ENCODE measurements around the gene OBSCN. TPM values are rescaled to one million over a fixed set of nuclear protein-coding genes. Genes with fewer than 3 reads are reported as not detected.

OBSCN gene
- total and polyA plus RNA-seq, 2 of the 13 experiments (the other 11 are each of a cell fraction or from before 2014, with no cell fraction given) = 0.20 TPM

GRCh38 chr1:228423404-228424053 lies 215.7 kb downstream of the OBSCN start (continued):
- TF ChIP-seq HNF4G (IDR thresholded peaks at IDR 0.05; ENCODE audit: borderline replicate concordance, low read depth, low read length) (peak; percentile 69), HNF4G (CRISPR knock-in tag; IDR thresholded peaks at IDR 0.05; ENCODE audit: borderline replicate concordance, low read depth) (no peak), POLR2G (IDR thresholded peaks at IDR 0.05; ENCODE audit: low read depth, low read length) (no peak), NRL (CRISPR knock-in tag; IDR thresholded peaks at IDR 0.05; ENCODE audit: borderline replicate concordance) (no peak), HOXA3 (CRISPR knock-in tag; IDR thresholded peaks at IDR 0.05) (peak; percentile 70), ZNF431 (CRISPR knock-in tag; IDR thresholded peaks at IDR 0.05; ENCODE audit: borderline replicate concordance, low read depth) (no peak), FOXO1 (CRISPR knock-in tag; IDR thresholded peaks at IDR 0.05) (no peak), ARID3A (IDR thresholded peaks at IDR 0.05; ENCODE audit: low read depth, low read length) (0 out of 2 replicates have a peak, but pooled peaks have one; percentile 13), ATF6 (CRISPR knock-in tag; conservative IDR thresholded peaks at IDR 0.05) (no peak), ZNF343 (CRISPR knock-in tag; IDR thresholded peaks at IDR 0.05) (no peak), ZNF20 (CRISPR knock-in tag; IDR thresholded peaks at IDR 0.05) (no peak), CBX5 (CRISPR knock-in tag; IDR thresholded peaks at IDR 0.05; ENCODE audit: borderline replicate concordance) (no peak), HOXD1 (CRISPR knock-in tag; IDR thresholded peaks at IDR 0.05) (no peak), ZNF605 (CRISPR knock-in tag; IDR thresholded peaks at IDR 0.05) (no peak), TFDP1 (CRISPR knock-in tag; IDR thresholded peaks at IDR 0.05; ENCODE audit: borderline replicate concordance) (no peak), STAT6 (CRISPR knock-in tag; IDR thresholded peaks at IDR 0.05; ENCODE audit: borderline replicate concordance) (no peak), KLF16 (CRISPR knock-in tag; IDR thresholded peaks at IDR 0.05) (no peak), HNF4A (CRISPR knock-in tag; IDR thresholded peaks at IDR 0.05) (peak; percentile 90), MLX (CRISPR knock-in tag; IDR thresholded peaks at IDR 0.05) (peak; percentile 59; the same call in 1 of the 2 replicates), ZNF263 (CRISPR knock-in tag; IDR thresholded peaks at IDR 0.05) (peak; percentile 65), ZBTB8A (CRISPR knock-in tag; IDR thresholded peaks at IDR 0.05; ENCODE audit: borderline replicate concordance, low read depth) (no peak), ZMAT5 (CRISPR knock-in tag; IDR thresholded peaks at IDR 0.05; ENCODE audit: borderline replicate concordance, low read depth) (no peak)
